ENCODE measurements around the gene RNU1-4. TPM values are rescaled to one million over a fixed set of nuclear protein-coding genes. Genes with fewer than 3 reads are reported as not detected.
"Not testable (repeated sequence)": the region's sequence is repeated elsewhere in the genome, so short reads cannot be mapped to it uniquely, and the experiment has no call there.

RNU1-4 gene
- polyA plus RNA-seq (2013, experiment 1 of 2): 14.3 TPM
- polyA plus RNA-seq (2013, experiment 2 of 2): 15.9 TPM

- not testable (repeated sequence) for H4K91ac ChIP-seq (ENCODE audit: low read depth, low read length, poor library complexity)
- WGBS, 2 donors (ENCODE audit: extremely low coverage in 2 of 2, insufficient read length in 2 of 2, insufficient replicate concordance in 1 of 2): no CpG with 5 or more reads among the region's 46 CpGs
Measured at GRCh38 chr1:16740047-16740964, at the start of gene RNU1-4. Gene RNU1-4, plus strand, starts transcription at chr1:16740516.

DNA sequence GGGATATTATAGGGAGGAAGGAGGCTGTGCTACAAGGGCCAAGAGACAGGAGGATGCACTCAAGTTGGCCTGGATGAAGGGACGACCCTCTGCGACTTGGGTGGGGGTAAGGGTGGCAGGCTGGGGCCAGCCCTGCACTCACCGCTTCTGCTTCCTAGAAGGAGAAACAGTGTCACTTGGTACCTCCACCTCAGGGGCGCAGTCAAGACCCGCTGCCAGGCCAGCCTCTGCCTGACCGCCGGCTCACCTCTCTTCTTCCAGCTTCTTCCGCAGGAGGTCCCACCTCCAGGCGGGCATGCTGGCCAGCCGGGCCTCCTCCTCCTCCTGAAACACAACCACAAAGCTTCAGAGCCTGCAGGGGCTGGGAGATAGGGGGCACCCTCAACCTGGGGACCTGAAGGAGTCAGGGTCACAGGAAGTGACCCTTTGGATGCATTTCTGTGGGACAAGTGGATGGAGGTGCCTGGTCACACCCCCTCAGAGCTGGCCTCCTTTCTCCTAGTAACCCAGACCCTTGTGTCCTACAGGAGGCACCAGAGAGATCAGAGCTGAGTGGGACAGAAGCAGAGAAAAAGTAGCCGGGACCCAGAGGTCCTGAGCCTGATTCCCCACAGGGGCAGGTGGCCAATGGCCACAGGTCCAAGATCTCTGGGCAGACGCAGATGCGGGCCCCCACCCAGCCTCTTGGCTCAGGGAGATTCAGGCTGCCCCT lies 49.2 kb upstream of the RNU1-4 start:
- not testable (repeated sequence) for DNase-seq (ENCODE audit: low spot score); H4K8ac ChIP-seq (ENCODE audit: low read depth, low read length); H3K79me1 ChIP-seq (ENCODE audit: low read depth, low read length); H3K27ac ChIP-seq (replicated peaks; ENCODE audit: low read length); H2BK5ac ChIP-seq (ENCODE audit: low read length); H2BK15ac ChIP-seq (ENCODE audit: low read length); H3K4me2 ChIP-seq (ENCODE audit: insufficient read depth, low read length, poor library complexity, severe bottlenecking); H3K23ac ChIP-seq (ENCODE audit: low read depth, low read length, poor library complexity); H3K36me3 ChIP-seq (replicated peaks in 1 of 2; ENCODE audit: control insufficient read depth in 2 of 2, insufficient read depth in 2 of 2, low read length in 2 of 2); H2BK12ac ChIP-seq (ENCODE audit: low read length); H2AFZ ChIP-seq (ENCODE audit: low read length); H3K18ac ChIP-seq (ENCODE audit: low read length); H3K9ac ChIP-seq (ENCODE audit: low read depth, low read length, poor library complexity); H4K91ac ChIP-seq (ENCODE audit: low read depth, low read length, poor library complexity); H3K4me3 ChIP-seq (ENCODE audit: low read length in 2 of 2); H3K4ac ChIP-seq (ENCODE audit: low read length); H3K14ac ChIP-seq (ENCODE audit: low read length); H2AK5ac ChIP-seq (ENCODE audit: low read depth, low read length); H2BK120ac ChIP-seq (ENCODE audit: low read depth, low read length); H3K9me3 ChIP-seq (replicated peaks in 1 of 2; ENCODE audit: control insufficient read depth in 2 of 2, insufficient read depth in 1 of 2, low read depth in 1 of 2, low read length in 2 of 2); H3K4me1 ChIP-seq (ENCODE audit: control insufficient read depth in 2 of 2, insufficient read depth in 1 of 2, low read depth in 1 of 2, low read length in 2 of 2); H3K27me3 ChIP-seq (ENCODE audit: control insufficient read depth in 3 of 3, insufficient read depth in 3 of 3, low read depth in 1 of 3, low read length in 3 of 3)
- WGBS, 2 donors (ENCODE audit: extremely low coverage in 2 of 2, insufficient read length in 2 of 2, insufficient replicate concordance in 1 of 2): no CpG with 5 or more reads among the region's 13 CpGs

More at GRCh38 chr1:16740047-16740964, at the start of gene RNU1-4:
- not testable (repeated sequence) for H3K9ac ChIP-seq (ENCODE audit: low read depth, low read length, poor library complexity); H3K9me3 ChIP-seq (replicated peaks in 1 of 2; ENCODE audit: control insufficient read depth in 2 of 2, insufficient read depth in 1 of 2, low read depth in 1 of 2, low read length in 2 of 2); H3K4ac ChIP-seq (ENCODE audit: low read length); H2AK5ac ChIP-seq (ENCODE audit: low read depth, low read length); H2AFZ ChIP-seq (ENCODE audit: low read length); H2BK120ac ChIP-seq (ENCODE audit: low read depth, low read length); H2BK15ac ChIP-seq (ENCODE audit: low read length); H3K79me1 ChIP-seq (ENCODE audit: low read depth, low read length); H3K18ac ChIP-seq (ENCODE audit: low read length); H2BK12ac ChIP-seq (ENCODE audit: low read length); H2BK5ac ChIP-seq (ENCODE audit: low read length); H3K4me1 ChIP-seq (ENCODE audit: control insufficient read depth in 2 of 2, insufficient read depth in 1 of 2, low read depth in 1 of 2, low read length in 2 of 2); H3K4me2 ChIP-seq (ENCODE audit: insufficient read depth, low read length, poor library complexity, severe bottlenecking); H3K4me3 ChIP-seq (ENCODE audit: low read length in 2 of 2); H3K23ac ChIP-seq (ENCODE audit: low read depth, low read length, poor library complexity); H3K14ac ChIP-seq (ENCODE audit: low read length); H3K27ac ChIP-seq (replicated peaks; ENCODE audit: low read length); H3K36me3 ChIP-seq (replicated peaks in 1 of 2; ENCODE audit: control insufficient read depth in 2 of 2, insufficient read depth in 2 of 2, low read length in 2 of 2); DNase-seq (ENCODE audit: low spot score); H3K27me3 ChIP-seq (ENCODE audit: control insufficient read depth in 3 of 3, insufficient read depth in 3 of 3, low read depth in 1 of 3, low read length in 3 of 3); H4K8ac ChIP-seq (ENCODE audit: low read depth, low read length)

GRCh38 chr1:16692283-16692682 lies 48.0 kb upstream of the RNU1-4 start:
- H4K8ac ChIP-seq (ENCODE audit: low read depth, low read length); H3K27ac ChIP-seq (replicated peaks; ENCODE audit: low read length); H3K27me3 ChIP-seq (ENCODE audit: control insufficient read depth in 3 of 3, insufficient read depth in 3 of 3, low read depth in 1 of 3, low read length in 3 of 3); H3K4me2 ChIP-seq (ENCODE audit: insufficient read depth, low read length, poor library complexity, severe bottlenecking); H3K14ac ChIP-seq (ENCODE audit: low read length); H3K4me3 ChIP-seq (ENCODE audit: low read length in 2 of 2); H2AK5ac ChIP-seq (ENCODE audit: low read depth, low read length); H3K36me3 ChIP-seq (replicated peaks in 1 of 2; ENCODE audit: control insufficient read depth in 2 of 2, insufficient read depth in 2 of 2, low read length in 2 of 2); H2BK12ac ChIP-seq (ENCODE audit: low read length); H3K18ac ChIP-seq (ENCODE audit: low read length); H2AFZ ChIP-seq (ENCODE audit: low read length); H4K91ac ChIP-seq (ENCODE audit: low read depth, low read length, poor library complexity); H3K4ac ChIP-seq (ENCODE audit: low read length); H2BK15ac ChIP-seq (ENCODE audit: low read length); DNase-seq (ENCODE audit: low spot score); H3K9me3 ChIP-seq (replicated peaks in 1 of 2; ENCODE audit: control insufficient read depth in 2 of 2, insufficient read depth in 1 of 2, low read depth in 1 of 2, low read length in 2 of 2); H2BK120ac ChIP-seq (ENCODE audit: low read depth, low read length); H3K9ac ChIP-seq (ENCODE audit: low read depth, low read length, poor library complexity); H2BK5ac ChIP-seq (ENCODE audit: low read length); H3K4me1 ChIP-seq (ENCODE audit: control insufficient read depth in 2 of 2, insufficient read depth in 1 of 2, low read depth in 1 of 2, low read length in 2 of 2); H3K23ac ChIP-seq (ENCODE audit: low read depth, low read length, poor library complexity); H3K79me1 ChIP-seq (ENCODE audit: low read depth, low read length): not testable (repeated sequence)
- no CpG with 5 or more reads among the region's 39 CpGs for WGBS, 2 donors (ENCODE audit: extremely low coverage in 2 of 2, insufficient read length in 2 of 2, insufficient replicate concordance in 1 of 2)

Data from neuronal stem cell (in vitro differentiated cells).